GM21529 (cell line): ENCODE measurements around the gene ABR.
"Not testable (repeated sequence)": the region's sequence is repeated elsewhere in the genome, so short reads cannot be mapped to it uniquely, and the experiment has no call there.

Source experiments
- ATAC-seq: cut with Tn5 transposase; IDR thresholded peaks from one replicate; pipeline ENCODE4 v1.9.1; 2021; ENCODE audit not compliant: unreplicated experiment

The ABR gene

GRCh38 chr17:1122533-1123392 is 57.0 kb downstream of the ABR start:
- peak; percentile 57 for ATAC-seq

- not testable (repeated sequence) for ATAC-seq
Observed at GRCh38 chr17:1121442-1121817, 58.4 kb downstream of the ABR start.

GRCh38 chr17:1120596-1121441 is 59.0 kb downstream of the ABR start:
- no peak for ATAC-seq

GRCh38 chr17:1119924-1120323 is 59.9 kb downstream of the ABR start:
- no peak for ATAC-seq

- no peak for ATAC-seq
Observed at GRCh38 chr17:1116602-1117001, 63.2 kb downstream of the ABR start.

- ATAC-seq = no peak
Observed at GRCh38 chr17:1112875-1113274, 66.9 kb downstream of the ABR start.

GRCh38 chr17:1111599-1112443 is 68.0 kb downstream of the ABR start:
- ATAC-seq = no peak

- ATAC-seq = no peak
Observed at GRCh38 chr17:1110862-1111598, 68.8 kb downstream of the ABR start.

GRCh38 chr17:1110541-1110861 is 69.3 kb downstream of the ABR start:
- no peak for ATAC-seq

GRCh38 chr17:1109606-1110540 is 69.9 kb downstream of the ABR start:
- peak; percentile 28 for ATAC-seq

- peak; percentile 40 for ATAC-seq
Observed at GRCh38 chr17:1108765-1109605, 70.8 kb downstream of the ABR start.

GRCh38 chr17:1108478-1108764 is 71.4 kb downstream of the ABR start:
- peak; percentile 22 for ATAC-seq

GRCh38 chr17:1107777-1108477 is 71.9 kb downstream of the ABR start:
- no peak for ATAC-seq

- ATAC-seq = no peak
Observed at GRCh38 chr17:1107083-1107776, 72.6 kb downstream of the ABR start.

GRCh38 chr17:1104222-1104621 is 75.6 kb downstream of the ABR start:
- ATAC-seq = no peak

GRCh38 chr17:1100382-1100781 is 79.4 kb downstream of the ABR start:
- ATAC-seq = no peak

- ATAC-seq = no peak
Observed at GRCh38 chr17:1099242-1099641, 80.5 kb downstream of the ABR start.
